HCT116 (cell line): ENCODE results near the gene DHRS9.

ENCODE experiments used
- EZH2phosphoT487 ChIP-seq: fragments of 200-600 bp; IDR thresholded peaks from 2 replicates; pipeline ENCODE4 v1.6.1; 2018; ENCODE audit warnings: antibody characterized with exemption, borderline replicate concordance
- JUND ChIP-seq: IDR thresholded peaks from 2 replicates; pipeline ENCODE4 v1.6.1; 2012
- POLR2A ChIP-seq: IDR thresholded peaks from 2 replicates; pipeline ENCODE4 v1.7.0; 2011; ENCODE audit warnings: borderline replicate concordance; ENCODE audit not compliant: insufficient read depth, insufficient read length; ENCODE audit errors: extremely low read depth
- POLR2AphosphoS5 ChIP-seq: IDR thresholded peaks from 2 replicates; pipeline ENCODE4 v1.6.1; 2011; ENCODE audit warnings: mild to moderate bottlenecking, low read depth, low read length, moderate library complexity
- TF ChIP-seq, protein P1 (sequence below), 3 experiments: fragments of 200-600 bp in 1 of 3; sonication (generic) in 1 of 3; IDR thresholded peaks in 2 of 3; conservative IDR thresholded peaks in 1 of 3; 2 replicates each; pipeline ENCODE4 v1.5.1; 2012 to 2017; ENCODE audit warnings: low read depth in 2 of 3, low read length in 2 of 3, antibody characterized with exemption in 1 of 3, borderline replicate concordance in 1 of 3, control low read depth in 1 of 3, mild to moderate bottlenecking in 1 of 3, mixed read lengths in 1 of 3, mixed run types in 1 of 3, moderate library complexity in 1 of 3; ENCODE audit not compliant: insufficient read depth in 1 of 3
- TF ChIP-seq, protein P2 (sequence below): IDR thresholded peaks from 2 replicates; pipeline ENCODE4 v1.6.1; 2012
- TF ChIP-seq, protein P3 (sequence below): IDR thresholded peaks from 2 replicates; pipeline ENCODE4 v1.6.1; 2012; ENCODE audit warnings: low read depth

DNA sequence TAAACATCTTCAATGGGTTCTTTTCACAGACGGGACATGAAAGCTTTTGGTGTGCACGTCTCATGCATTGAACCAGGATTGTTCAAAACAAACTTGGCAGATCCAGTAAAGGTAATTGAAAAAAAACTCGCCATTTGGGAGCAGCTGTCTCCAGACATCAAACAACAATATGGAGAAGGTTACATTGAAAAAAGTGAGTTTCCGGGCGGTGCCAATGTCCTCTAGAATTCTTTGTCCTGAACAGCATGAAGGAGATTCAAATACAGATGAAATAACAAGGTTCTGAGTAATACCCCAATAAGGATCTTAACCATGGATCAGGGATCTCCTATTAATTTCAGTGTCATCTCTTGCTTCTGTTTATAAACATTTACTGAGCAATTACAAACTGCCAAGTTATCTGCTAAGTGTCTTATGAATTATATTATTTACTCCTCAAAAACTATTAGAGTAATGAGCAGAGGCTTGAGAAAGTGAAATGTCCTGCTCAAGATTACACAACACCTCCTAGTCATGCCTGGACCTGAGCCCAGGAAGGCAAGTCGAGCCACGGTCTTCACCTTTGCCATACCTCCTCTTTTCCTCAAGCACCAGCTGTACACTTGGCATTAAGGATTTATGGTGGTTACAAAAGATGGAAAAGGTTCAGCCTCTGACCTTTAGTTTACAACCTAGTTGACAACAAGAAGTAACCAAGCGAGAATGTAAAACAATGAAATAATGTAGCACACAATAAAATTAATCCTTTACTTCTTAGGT lies 22.6 kb downstream of the DHRS9 start:
- TF ChIP-seq, protein P1, sequence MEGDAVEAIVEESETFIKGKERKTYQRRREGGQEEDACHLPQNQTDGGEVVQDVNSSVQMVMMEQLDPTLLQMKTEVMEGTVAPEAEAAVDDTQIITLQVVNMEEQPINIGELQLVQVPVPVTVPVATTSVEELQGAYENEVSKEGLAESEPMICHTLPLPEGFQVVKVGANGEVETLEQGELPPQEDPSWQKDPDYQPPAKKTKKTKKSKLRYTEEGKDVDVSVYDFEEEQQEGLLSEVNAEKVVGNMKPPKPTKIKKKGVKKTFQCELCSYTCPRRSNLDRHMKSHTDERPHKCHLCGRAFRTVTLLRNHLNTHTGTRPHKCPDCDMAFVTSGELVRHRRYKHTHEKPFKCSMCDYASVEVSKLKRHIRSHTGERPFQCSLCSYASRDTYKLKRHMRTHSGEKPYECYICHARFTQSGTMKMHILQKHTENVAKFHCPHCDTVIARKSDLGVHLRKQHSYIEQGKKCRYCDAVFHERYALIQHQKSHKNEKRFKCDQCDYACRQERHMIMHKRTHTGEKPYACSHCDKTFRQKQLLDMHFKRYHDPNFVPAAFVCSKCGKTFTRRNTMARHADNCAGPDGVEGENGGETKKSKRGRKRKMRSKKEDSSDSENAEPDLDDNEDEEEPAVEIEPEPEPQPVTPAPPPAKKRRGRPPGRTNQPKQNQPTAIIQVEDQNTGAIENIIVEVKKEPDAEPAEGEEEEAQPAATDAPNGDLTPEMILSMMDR (IDR thresholded peaks at IDR 0.05 in 2 of 3, conservative IDR thresholded peaks at IDR 0.05 in 1 of 3; ENCODE audit: borderline replicate concordance in 1 of 3, insufficient read depth in 1 of 3, low read depth in 2 of 3, low read length in 2 of 3), result no peak
- TF ChIP-seq POLR2AphosphoS5, result no peak; the same call in 1 of the 2 replicates
- peak; percentile 54 for TF ChIP-seq JUND
- TF ChIP-seq, protein P2, sequence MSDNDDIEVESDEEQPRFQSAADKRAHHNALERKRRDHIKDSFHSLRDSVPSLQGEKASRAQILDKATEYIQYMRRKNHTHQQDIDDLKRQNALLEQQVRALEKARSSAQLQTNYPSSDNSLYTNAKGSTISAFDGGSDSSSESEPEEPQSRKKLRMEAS, result peak; percentile 54
- TF ChIP-seq, protein P3, sequence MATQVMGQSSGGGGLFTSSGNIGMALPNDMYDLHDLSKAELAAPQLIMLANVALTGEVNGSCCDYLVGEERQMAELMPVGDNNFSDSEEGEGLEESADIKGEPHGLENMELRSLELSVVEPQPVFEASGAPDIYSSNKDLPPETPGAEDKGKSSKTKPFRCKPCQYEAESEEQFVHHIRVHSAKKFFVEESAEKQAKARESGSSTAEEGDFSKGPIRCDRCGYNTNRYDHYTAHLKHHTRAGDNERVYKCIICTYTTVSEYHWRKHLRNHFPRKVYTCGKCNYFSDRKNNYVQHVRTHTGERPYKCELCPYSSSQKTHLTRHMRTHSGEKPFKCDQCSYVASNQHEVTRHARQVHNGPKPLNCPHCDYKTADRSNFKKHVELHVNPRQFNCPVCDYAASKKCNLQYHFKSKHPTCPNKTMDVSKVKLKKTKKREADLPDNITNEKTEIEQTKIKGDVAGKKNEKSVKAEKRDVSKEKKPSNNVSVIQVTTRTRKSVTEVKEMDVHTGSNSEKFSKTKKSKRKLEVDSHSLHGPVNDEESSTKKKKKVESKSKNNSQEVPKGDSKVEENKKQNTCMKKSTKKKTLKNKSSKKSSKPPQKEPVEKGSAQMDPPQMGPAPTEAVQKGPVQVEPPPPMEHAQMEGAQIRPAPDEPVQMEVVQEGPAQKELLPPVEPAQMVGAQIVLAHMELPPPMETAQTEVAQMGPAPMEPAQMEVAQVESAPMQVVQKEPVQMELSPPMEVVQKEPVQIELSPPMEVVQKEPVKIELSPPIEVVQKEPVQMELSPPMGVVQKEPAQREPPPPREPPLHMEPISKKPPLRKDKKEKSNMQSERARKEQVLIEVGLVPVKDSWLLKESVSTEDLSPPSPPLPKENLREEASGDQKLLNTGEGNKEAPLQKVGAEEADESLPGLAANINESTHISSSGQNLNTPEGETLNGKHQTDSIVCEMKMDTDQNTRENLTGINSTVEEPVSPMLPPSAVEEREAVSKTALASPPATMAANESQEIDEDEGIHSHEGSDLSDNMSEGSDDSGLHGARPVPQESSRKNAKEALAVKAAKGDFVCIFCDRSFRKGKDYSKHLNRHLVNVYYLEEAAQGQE, result no peak
- TF ChIP-seq POLR2A, result no peak
- TF ChIP-seq EZH2phosphoT487, result no peak
